Ishikawa (cell line): Measurements from ENCODE around the gene F13A1.

Experiments used
- CEBPB ChIP-seq: IDR thresholded peaks from 2 replicates; pipeline ENCODE4 v1.6.1; 2012
- CREB1 ChIP-seq: IDR thresholded peaks from 2 replicates; pipeline ENCODE4 v1.6.1; 2012; ENCODE audit warnings: low read depth
- EGR1 ChIP-seq: IDR thresholded peaks from 2 replicates; pipeline ENCODE4 v1.6.1; 2012
- EP300 ChIP-seq: IDR thresholded peaks from 2 replicates; pipeline ENCODE4 v1.6.1; 2012; ENCODE audit warnings: borderline replicate concordance
- FOXM1 ChIP-seq: IDR thresholded peaks from 2 replicates; pipeline ENCODE4 v1.6.1; 2012; ENCODE audit warnings: low read depth, borderline replicate concordance
- MAX ChIP-seq: IDR thresholded peaks from 2 replicates; pipeline ENCODE4 v1.6.1; 2012
- NFIC ChIP-seq: IDR thresholded peaks from 2 replicates; pipeline ENCODE4 v1.6.1; 2012
- RAD21 ChIP-seq: IDR thresholded peaks from 2 replicates; pipeline ENCODE4 v1.6.1; 2012; ENCODE audit warnings: low read depth
- REST ChIP-seq: IDR thresholded peaks from 2 replicates; pipeline ENCODE4 v1.6.1; 2012; ENCODE audit warnings: low read depth, mild to moderate bottlenecking
- TAF1 ChIP-seq: IDR thresholded peaks from 2 replicates; pipeline ENCODE4 v1.6.1; 2012; ENCODE audit warnings: low read depth, mild to moderate bottlenecking
- TEAD4 ChIP-seq: IDR thresholded peaks from 2 replicates; pipeline ENCODE4 v1.6.1; 2012
- USF1 ChIP-seq: IDR thresholded peaks from 2 replicates; pipeline ENCODE4 v1.6.1; 2012
- YY1 ChIP-seq: IDR thresholded peaks from 2 replicates; pipeline ENCODE4 v1.6.1; 2012; ENCODE audit warnings: low read depth
- ZBTB7A ChIP-seq: IDR thresholded peaks from 2 replicates; pipeline ENCODE4 v1.6.1; 2012; ENCODE audit warnings: low read depth

The F13A1 gene

DNA sequence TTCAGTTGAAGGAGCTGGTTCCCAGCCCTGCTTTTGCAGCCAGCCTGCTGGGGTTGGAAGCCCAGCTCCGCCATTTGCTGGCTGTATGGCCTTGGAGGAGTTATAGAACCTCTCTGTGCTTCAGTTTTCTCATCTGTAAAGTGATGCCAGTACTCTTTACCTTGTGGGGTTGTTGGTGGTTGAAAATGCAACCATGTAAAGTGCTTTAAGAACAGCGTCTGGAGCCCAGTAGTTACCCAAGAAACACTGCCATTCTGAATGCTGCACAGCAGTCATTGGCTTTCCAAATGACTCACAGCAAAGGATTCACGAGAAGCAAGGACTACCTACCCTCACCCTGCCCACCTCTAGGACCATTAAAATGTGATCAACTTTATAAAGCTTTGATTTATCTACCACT lies 154.4 kb downstream of the F13A1 start:
- no peak for TF ChIP-seq YY1
- no peak for TF ChIP-seq REST
- no peak for TF ChIP-seq TAF1
- TF ChIP-seq NFIC: no peak
- TF ChIP-seq TEAD4: no peak
- TF ChIP-seq EGR1: no peak
- TF ChIP-seq FOXM1: no peak
- TF ChIP-seq USF1: no peak
- no peak for TF ChIP-seq MAX
- TF ChIP-seq RAD21: no peak
- no peak for TF ChIP-seq CREB1
- TF ChIP-seq CEBPB: no peak
- no peak for TF ChIP-seq ZBTB7A

DNA sequence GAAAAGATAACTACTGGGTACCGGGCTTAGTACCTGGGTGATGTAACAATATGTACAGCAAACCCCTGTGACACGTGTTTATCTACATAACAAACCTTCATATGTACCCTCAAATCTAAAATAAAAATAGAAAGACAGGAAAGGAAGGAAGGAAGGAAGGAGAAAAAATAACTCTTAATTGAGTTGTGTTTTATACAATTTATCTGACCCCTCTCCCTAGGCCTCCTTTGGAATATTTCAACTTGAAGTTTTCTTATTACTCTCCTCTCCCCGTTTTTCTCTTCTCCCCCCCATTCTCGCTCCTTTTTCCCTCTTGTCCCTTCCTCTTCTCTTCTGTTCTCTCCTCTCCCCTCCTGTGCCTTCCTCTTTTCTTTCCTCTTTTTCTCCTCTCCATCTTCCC lies 156.1 kb downstream of the F13A1 start:
- no peak for TF ChIP-seq EP300
- TF ChIP-seq REST: no peak
- TF ChIP-seq TEAD4: no peak
- no peak for TF ChIP-seq ZBTB7A
- no peak for TF ChIP-seq CREB1
- no peak for TF ChIP-seq EGR1
- no peak for TF ChIP-seq RAD21
- TF ChIP-seq MAX: no peak
- TF ChIP-seq CEBPB: no peak
- TF ChIP-seq USF1: no peak
- no peak for TF ChIP-seq FOXM1
- no peak for TF ChIP-seq NFIC

GRCh38 chr6:6154335-6154734 lies 166.1 kb downstream of the F13A1 start:
- TF ChIP-seq YY1 (no peak), TAF1 (no peak), REST (no peak), EGR1 (no peak), NFIC (no peak), MAX (no peak), CEBPB (no peak), FOXM1 (no peak), USF1 (no peak), CREB1 (no peak)

- TF ChIP-seq FOXM1: no peak
- TF ChIP-seq EP300: no peak
- no peak for TF ChIP-seq CREB1
- no peak for TF ChIP-seq YY1
- TF ChIP-seq EGR1: no peak
- no peak for TF ChIP-seq TAF1
- TF ChIP-seq REST: no peak
- no peak for TF ChIP-seq RAD21
These were observed 168.4 kb downstream of the F13A1 start for GRCh38 chr6:6152060-6152459.
